Smooth muscle cell (in vitro differentiated cells): ENCODE results near the gene RDH5. TPM values are rescaled to one million over a fixed set of nuclear protein-coding genes. Genes with fewer than 3 reads are reported as not detected.

Experiments
- DNase-seq: peaks from one replicate; lab custom pipeline; 2025; ENCODE audit not compliant: unreplicated experiment; lab: John Stamatoyannopoulos, UW
- H2AFZ ChIP-seq: fragments of 200-600 bp; sonication (generic); 2 replicates; pipeline ENCODE4 v1.6.0; 2016; ENCODE audit warnings: antibody characterized with exemption, low read depth, mild to moderate bottlenecking
- H3F3A ChIP-seq: fragments of 200-600 bp; sonication (generic); 2 replicates; pipeline ENCODE4 v1.6.0; 2017; ENCODE audit warnings: antibody characterized with exemption, low read depth
- H3K27ac ChIP-seq: fragments of 200-600 bp; sonication (generic); 2 replicates; pipeline ENCODE4 v1.5.1; 2016; ENCODE audit warnings: low read depth, mild to moderate bottlenecking
- H3K27me3 ChIP-seq: fragments of 200-600 bp; sonication (generic); 2 replicates; pipeline ENCODE4 v1.6.1; 2016; ENCODE audit warnings: low read depth, mild to moderate bottlenecking
- H3K36me3 ChIP-seq: fragments of 200-600 bp; sonication (generic); 2 replicates; pipeline ENCODE4 v1.5.1; 2016; ENCODE audit warnings: low read depth
- H3K4me1 ChIP-seq: fragments of 200-600 bp; sonication (generic); 2 replicates; pipeline ENCODE4 v1.5.1; 2016; ENCODE audit warnings: low read depth
- H3K4me2 ChIP-seq: fragments of 200-600 bp; sonication (generic); 2 replicates; pipeline ENCODE4 v1.6.0; 2016; ENCODE audit warnings: mild to moderate bottlenecking
- H3K4me3 ChIP-seq: fragments of 200-600 bp; sonication (generic); 2 replicates; pipeline ENCODE4 v1.5.1; 2016; ENCODE audit warnings: mild to moderate bottlenecking
- H3K79me2 ChIP-seq: fragments of 200-600 bp; sonication (generic); 2 replicates; pipeline ENCODE4 v1.6.0; 2016; ENCODE audit warnings: low read depth, mild to moderate bottlenecking
- H3K9ac ChIP-seq: fragments of 200-600 bp; sonication (generic); 2 replicates; pipeline ENCODE4 v1.6.0; 2016; ENCODE audit warnings: low read depth
- H3K9me3 ChIP-seq: fragments of 200-600 bp; sonication (generic); replicated peaks from 2 replicates; pipeline ENCODE4 v1.5.1; 2016; ENCODE audit warnings: low read depth
- H4K20me1 ChIP-seq: fragments of 200-600 bp; sonication (generic); 2 replicates; pipeline ENCODE4 v1.6.0; 2016; ENCODE audit warnings: low read depth
- WGBS: methylation state at CpG from one replicate; pipeline ENCODE4 v1.1.7; 2016; ENCODE audit warnings: low lambda C conversion rate; 5-methylcytosine and 5-hydroxymethylcytosine counted together
- polyA plus RNA-seq: library from polyadenylated mRNA; unstranded; fragments of >200 nt; fragmentation: Nextera tagmentation; extraction: Ambion mirVana; gene quantifications from 2 replicates; pipeline ENCODE4 v1.2.1, GENCODE V29; 2016
- total RNA-seq: library from RNA; depleted of rRNA; stranded (reverse); fragments of >200 nt; gene quantifications from 2 replicates; pipeline ENCODE4 v1.2.3, GENCODE V29; 2014
- TF ChIP-seq, protein P1 (sequence below): fragments of 200-600 bp; sonication (generic); IDR thresholded peaks from 2 replicates; pipeline ENCODE4 v1.5.1; 2017; ENCODE audit warnings: borderline replicate concordance, mild to moderate bottlenecking, antibody characterized with exemption; ENCODE audit not compliant: insufficient read depth, poor library complexity, severe bottlenecking

RDH5 gene
- total and polyA plus RNA-seq, 2 experiments from 2014 or later: 3.7 TPM; not detected in 1

DNA sequence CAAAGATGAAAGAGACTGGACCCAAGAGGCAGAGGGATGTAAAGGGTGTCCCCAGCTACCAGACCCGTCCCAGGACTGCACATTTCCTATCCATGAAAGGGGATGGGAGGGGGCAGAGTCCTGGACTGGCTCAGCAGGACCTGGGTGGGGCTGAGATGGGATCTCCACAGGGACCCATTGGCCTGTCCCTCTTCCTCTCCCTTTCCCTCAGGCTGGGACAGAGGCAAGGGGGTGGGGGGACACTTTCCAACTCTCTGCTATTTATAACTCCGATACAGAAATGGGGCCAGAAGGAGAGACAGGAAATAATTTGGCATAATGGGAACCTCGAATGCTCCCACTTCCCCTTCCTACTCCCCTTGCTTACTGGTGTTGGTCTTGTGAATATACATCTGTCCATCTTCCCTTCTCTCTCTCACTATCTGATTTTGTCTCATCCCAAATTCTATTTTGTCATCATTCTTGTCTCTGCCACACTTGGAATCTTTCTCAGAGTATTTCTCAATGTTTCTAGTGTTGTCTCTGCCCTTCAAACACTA lies 11.4 kb upstream of the RDH5 start:
- no peaks in the 10 kb centered on the region for H3K79me2 ChIP-seq
- peaks cover 3% of the 10 kb centered on the region for H3K4me1 ChIP-seq
- peak overlapping the region; percentile 90 for H3K4me2 ChIP-seq
- H4K20me1 ChIP-seq: no peaks in the 10 kb centered on the region
- H2AFZ ChIP-seq: no peak overlapping the region
- no peaks in the 10 kb centered on the region for H3K9me3 ChIP-seq
- no peaks in the 10 kb centered on the region for H3F3A ChIP-seq
- H3K27me3 ChIP-seq: peaks cover 62% of the 10 kb centered on the region
- H3K4me3 ChIP-seq: no peak overlapping the region
- no peak for DNase-seq
- TF ChIP-seq, protein P1, sequence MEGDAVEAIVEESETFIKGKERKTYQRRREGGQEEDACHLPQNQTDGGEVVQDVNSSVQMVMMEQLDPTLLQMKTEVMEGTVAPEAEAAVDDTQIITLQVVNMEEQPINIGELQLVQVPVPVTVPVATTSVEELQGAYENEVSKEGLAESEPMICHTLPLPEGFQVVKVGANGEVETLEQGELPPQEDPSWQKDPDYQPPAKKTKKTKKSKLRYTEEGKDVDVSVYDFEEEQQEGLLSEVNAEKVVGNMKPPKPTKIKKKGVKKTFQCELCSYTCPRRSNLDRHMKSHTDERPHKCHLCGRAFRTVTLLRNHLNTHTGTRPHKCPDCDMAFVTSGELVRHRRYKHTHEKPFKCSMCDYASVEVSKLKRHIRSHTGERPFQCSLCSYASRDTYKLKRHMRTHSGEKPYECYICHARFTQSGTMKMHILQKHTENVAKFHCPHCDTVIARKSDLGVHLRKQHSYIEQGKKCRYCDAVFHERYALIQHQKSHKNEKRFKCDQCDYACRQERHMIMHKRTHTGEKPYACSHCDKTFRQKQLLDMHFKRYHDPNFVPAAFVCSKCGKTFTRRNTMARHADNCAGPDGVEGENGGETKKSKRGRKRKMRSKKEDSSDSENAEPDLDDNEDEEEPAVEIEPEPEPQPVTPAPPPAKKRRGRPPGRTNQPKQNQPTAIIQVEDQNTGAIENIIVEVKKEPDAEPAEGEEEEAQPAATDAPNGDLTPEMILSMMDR: no peak
- no peak overlapping the region for H3K9ac ChIP-seq
- 43% methylated on average over 3 of the region's 3 CpGs for WGBS
- no peaks in the 10 kb centered on the region for H3K36me3 ChIP-seq
- H3K27ac ChIP-seq: no peak overlapping the region

DNA sequence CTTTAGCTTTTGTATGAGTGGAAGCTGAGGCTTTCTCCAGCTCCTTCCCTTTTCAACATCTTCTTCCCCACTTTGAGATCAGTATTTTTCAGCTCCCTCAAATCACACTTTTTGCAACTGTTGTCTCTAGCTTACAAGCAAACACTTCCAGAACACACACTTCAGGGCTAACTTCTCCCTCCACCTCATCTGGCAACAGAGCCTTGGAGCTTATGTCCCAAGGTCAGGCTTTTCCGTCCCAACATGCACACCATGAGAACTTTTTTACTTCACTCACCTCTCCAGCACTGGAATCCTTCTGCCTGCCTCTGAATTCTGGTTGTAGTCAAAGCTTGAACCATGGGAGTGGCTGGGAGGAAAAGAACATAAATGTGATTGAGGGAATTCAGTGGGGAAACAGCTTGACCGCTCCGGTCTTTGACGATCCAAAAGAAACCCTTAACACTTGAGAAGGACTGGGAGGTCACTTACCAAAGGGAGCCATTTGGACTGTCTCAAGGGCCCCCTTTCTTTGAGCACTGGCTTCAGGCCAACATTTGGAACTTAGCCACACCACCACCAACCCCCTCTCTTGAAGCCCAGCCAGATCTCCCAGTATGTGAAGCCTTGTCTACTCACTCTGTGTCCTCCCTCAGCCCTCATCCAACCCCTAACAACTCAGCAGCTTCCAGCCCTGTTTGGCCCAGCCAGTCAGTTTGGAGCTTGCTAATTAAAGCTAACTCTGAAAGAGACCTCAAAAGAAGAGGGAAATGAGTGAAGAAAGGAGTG lies 8.2 kb upstream of the RDH5 start:
- no peak overlapping the region for H3K9ac ChIP-seq
- no peaks in the 10 kb centered on the region for H4K20me1 ChIP-seq
- H3F3A ChIP-seq: no peaks in the 10 kb centered on the region
- no peak overlapping the region for H3K27ac ChIP-seq
- no peaks in the 10 kb centered on the region for H3K9me3 ChIP-seq
- H3K27me3 ChIP-seq: peaks cover 55% of the 10 kb centered on the region
- WGBS: 92% methylated on average over 4 of the region's 4 CpGs
- peaks cover 10% of the 10 kb centered on the region for H3K4me1 ChIP-seq
- no peak overlapping the region for H2AFZ ChIP-seq
- H3K4me2 ChIP-seq: no peak overlapping the region
- H3K36me3 ChIP-seq: no peaks in the 10 kb centered on the region
- DNase-seq: no peak
- TF ChIP-seq, protein P1: no peak
- no peak overlapping the region for H3K4me3 ChIP-seq
- no peaks in the 10 kb centered on the region for H3K79me2 ChIP-seq

DNA sequence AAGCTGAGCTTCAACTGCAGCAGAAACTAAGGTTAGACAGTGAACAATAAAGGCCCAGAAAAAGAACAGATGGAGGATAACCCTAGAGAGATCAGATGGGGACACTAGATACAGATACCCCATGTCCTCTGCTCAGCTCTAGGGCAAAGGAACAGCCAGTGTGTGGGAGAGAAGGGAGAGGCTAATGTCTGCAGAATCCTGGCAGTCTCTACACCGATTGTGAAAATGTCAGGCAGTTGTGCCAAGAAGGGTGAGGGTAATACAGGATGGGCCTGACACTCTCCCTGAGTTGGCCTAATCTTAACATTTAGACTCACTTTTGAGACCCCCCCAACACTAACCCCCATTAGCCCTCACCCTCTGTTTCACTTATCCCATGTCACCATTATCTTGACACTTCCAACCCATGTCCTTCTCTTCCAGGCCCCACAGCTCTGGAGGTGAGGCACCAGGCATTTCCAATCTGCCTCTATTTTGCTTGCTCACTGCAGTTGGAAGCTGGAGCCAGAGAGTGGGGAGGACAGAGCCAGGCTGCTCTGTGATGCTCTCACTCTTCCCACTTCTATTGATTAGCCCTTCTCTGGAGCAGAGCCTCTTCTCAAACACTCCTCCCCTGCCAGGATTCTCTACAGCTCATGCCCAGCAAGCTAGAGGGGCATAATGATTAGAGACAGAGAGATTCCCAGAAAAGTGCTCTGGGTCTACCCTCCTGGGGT lies 7.3 kb upstream of the RDH5 start:
- TF ChIP-seq, protein P1: no peak
- H3K36me3 ChIP-seq: no peaks in the 10 kb centered on the region
- no peak overlapping the region for H3K9ac ChIP-seq
- 60% methylated on average over 1 of the region's 1 CpG for WGBS
- H4K20me1 ChIP-seq: no peaks in the 10 kb centered on the region
- peaks cover 19% of the 10 kb centered on the region for H3K4me1 ChIP-seq
- H3K79me2 ChIP-seq: no peaks in the 10 kb centered on the region
- H3K27me3 ChIP-seq: peaks cover 48% of the 10 kb centered on the region
- H3K9me3 ChIP-seq: no peaks in the 10 kb centered on the region
- no peak overlapping the region for H3K27ac ChIP-seq
- H3K4me3 ChIP-seq: no peak overlapping the region
- no peak overlapping the region for H2AFZ ChIP-seq
- H3F3A ChIP-seq: no peaks in the 10 kb centered on the region
- DNase-seq: no peak
- H3K4me2 ChIP-seq: no peak overlapping the region
